ENCODE data around the gene ASB11.
A peak's percentile ranks its signal among the peaks of the same experiment; 100 is the strongest.
"Not testable (repeated sequence)": the region's sequence is repeated elsewhere in the genome, so short reads cannot be mapped to it uniquely, and the experiment has no call there.

Gene ASB11

DNA sequence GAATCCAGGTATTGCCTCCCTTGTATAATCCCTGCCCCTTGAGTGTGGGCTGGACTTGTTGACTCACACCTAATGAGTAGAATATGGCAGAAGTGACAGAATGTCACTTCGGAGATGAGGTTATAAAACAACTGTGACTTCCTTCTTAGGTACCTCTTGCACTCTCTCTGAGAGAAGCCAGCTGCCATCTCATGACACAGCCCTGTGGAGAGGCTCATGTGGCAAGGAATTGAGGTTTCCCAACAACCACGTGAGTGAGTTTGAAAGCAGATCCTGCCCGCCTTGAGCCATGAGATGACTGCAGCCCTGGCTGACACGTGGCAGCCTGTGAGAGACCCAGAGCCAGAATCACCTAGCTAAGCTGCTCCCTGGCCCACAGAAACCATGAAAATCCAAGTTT is 13.5 kb downstream of the ASB11 start:
- peak; percentile 11 to 24 for DNase-seq

DNA sequence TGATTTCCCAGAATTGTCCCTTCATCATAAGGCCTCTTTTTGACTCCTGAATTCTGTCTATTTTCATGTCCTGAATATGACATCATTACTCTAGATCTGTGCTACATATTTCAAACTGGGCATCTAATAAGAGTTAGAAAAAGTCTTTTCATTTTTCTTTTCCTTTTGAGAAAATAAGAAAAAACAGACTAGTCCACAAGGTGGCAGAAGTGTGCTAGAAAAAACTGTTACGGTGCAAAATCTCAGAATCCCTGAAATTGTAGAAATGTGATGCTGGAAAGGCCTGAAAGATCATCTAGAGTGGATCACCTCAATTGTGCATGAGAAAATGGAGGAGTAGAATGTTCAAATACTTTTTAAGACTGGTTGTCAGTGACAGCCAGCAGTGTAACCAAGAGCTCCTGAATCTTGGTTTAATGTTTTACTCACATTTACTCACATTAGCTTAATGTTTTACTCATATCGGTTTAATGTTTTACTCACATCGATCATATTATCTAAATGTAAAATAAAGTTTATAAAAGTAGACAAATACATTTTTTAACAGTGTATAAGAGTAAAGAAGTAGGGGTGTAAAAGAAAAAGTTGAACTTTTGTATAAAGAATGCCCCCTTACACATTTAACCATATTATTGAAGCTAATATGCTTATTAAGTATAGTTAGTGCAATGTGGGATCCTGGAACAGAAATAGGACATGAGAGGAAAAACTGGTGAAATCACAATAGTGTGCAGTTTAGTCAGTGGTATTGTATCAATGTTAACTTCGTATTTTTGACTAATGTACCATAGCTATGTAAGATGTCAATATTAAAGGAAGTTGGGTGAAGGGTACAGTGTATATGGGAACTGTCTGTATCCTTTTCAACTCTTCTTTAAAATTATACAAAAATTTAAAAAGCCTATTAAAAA is 15.2 kb downstream of the ASB11 start:
- no peak for DNase-seq

DNA sequence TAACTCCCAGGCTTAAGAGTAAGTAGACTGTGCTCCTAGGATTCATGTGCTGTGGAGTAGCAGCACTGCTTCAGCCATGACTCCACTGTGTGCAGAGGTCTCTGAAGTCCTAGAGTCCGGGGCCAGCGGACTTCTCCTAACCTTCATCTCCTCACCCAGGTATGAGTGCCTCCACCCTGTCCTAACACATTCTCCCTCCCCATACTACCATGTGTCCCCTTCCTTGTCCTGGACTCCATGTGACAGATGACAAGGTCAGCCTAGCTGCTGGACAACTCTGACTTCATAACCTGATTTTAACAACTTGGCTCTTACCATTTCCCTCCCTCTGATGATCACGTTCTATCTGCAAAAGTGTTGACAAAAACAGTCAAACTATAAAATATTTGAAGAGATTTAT is 16.7 kb downstream of the ASB11 start:
- no peak for DNase-seq

DNA sequence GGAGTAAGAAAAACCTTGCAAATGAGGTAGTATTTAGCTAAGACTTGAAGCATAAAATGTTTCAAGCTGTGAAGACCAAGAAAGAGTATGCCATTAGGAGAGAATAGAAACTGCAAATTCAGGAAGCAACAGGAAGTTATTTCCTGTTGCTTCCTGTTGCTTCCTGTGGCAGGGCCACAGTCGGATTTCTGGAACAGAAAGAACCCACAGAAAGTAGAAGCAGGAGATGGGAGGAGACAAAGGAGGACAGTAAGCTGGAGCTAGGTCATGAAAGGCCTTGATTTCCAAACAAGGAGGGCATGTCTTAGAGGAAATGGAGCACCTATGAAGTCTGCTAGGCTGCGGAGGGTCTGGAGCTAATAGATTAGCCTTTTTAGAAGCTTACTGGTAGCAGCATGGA is 17.2 kb downstream of the ASB11 start:
- no peak for DNase-seq

DNA sequence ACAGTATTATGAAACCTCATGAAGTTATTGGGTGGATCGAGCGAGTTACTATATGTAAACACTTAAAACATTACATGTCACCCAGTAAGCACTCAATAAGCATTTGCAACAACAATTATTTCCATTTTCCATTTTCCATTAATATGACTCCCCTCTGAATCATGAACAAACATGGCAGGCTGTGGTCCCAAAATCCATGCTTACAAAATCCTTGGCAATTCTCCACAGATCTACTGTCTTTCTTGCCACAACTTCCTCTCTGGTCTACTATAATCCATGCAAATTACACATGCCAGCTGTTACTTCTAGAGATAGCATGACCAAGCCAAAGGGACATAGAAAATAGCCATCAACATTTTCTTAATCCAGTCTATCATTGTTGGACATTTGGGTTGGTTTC is 22.0 kb downstream of the ASB11 start:
- no peak for DNase-seq

DNA sequence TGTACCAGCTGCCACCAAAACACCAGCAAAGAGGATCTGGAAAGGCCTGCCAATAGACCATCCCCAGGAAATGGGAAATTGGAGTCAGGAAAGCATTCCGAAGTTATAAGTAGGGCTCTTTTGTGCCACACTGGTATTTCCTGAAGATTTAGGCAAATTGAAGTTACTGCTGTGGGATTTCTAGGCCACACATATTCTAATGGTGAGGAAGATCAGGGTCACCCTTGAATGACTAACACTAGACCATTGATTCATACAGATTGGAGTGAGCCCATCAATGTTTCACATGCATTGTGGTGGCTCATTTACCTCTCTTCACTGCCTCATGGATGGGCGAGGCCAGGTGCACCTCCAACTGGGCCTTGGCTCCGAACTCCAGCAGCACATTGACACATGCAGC is 22.6 kb downstream of the ASB11 start:
- no peak for DNase-seq

DNA sequence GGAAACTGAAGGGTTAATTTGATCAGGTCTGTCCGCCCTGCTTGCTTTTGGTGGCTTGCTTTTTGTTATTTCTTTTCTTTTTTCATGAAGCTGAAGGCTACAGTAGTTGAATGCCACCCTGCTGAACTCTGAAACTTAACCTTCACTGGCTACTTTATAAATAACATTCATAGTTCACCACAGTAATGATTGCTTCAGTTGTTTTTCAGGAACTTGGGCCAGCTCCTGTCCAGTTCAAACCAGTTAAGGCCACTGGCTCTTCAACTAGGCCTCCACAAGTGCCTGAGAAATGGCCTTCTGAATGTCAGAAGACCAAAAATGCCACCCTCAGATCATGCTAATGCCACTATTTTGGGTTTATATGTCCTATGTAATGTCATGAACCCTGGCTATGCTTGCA is 37.8 kb downstream of the ASB11 start:
- no peak for DNase-seq

DNA sequence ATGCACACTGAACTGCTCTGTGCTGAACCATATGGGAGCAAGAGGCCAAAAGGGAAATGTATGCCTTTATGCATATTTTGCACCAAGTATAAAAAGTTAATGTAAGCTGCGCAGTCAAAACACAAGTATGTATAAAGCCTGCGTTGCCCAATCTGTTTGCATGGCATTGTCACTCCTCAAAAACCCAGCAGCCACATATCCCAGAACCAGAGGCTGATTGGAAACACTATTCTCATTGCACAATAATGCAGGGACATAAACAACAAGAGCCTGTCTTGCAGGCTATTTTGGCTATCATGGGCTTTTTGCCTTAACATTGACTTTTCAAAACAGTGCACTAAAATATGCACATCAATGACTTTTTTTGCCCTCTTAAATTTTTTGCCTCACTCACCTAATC is 40.5 kb downstream of the ASB11 start:
- no peak for DNase-seq

DNA sequence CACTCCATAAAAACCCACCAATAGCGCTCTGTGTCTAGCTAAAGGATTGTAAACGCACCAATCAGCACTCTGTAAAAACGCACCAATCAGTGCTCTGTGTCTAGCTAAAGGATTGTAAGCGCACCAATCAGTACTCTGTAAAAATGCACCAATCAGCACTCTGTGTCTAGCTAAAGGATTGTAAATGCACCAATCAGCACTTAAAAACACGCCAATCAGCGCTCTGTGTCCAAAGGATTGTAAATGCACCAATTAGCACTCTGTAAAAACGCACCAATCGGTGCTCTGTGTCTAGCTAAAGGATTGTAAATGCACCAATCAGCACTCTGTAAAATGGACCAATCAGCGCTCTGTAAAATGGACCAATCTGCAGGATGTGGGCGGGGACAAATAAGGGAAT is 42.2 kb downstream of the ASB11 start:
- DNase-seq, result not testable (repeated sequence)

DNA sequence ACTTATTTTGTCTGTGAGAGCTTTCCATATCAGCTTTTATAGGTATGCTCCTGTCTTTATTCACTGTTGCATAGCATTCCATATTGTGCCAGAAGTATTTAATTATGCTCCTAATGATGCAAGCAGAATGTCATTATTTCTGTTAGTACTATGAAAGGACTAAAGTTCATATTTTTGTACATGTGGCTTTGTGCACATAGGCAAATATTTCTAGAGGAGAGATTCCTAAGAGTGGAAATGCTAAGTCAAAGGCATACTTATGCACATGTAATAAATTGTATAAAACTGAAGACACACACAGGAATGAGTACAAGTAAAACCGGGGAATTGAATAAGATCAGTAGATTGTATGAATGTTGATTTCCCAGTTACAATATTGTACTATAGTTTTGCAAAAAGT is 43.7 kb downstream of the ASB11 start:
- DNase-seq, result no peak

DNA sequence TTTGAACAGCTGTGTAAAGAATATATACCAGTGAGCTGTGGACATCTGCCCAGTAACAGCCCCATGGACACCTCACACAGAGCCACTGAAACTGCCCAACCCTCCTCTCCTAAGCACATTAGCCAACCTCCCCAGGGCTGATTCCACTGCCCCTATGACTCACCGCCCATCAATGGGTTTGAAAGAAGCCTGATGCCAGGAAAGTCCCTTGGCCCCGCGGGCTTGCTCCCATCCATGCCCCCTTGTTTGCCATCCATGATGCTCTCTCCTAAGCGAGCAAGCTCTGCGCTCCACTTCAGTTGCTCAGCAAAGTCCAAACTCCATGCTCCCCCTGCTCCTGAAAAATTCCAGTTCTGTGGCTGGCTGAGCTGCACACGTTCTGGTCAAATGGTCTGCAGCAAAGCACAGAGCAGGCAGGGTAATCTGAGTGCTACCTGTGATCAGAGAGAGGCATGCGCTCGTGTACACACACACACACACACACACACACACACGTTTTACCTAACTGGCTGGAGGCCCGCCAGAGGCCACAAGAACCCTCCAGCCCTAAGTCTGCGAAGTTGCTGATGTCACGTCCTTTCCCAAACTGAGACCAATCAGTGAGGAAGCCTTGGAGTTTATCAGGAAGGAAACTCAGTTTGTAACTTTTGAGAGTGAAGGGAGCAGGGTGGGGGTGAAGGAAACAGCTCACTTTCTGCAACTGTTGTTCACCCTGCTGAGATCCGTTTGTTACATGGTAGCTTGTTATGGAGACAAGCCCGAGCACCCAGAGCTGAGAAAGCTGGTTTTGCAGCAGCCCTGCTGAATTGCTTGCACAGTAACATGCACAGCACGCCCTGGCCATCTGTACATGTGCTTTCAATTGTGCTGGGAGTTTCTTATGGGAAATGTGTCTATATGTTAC is 45.6 kb downstream of the ASB11 start, which contains the start of gene ASB9:
Gene ASB9 (minus strand): TSS at position 466 of the 904 bp plus-strand sequence. CDS start 209 bp downstream, at position 257.
- peak; percentile 3 to 14 for DNase-seq

DNA sequence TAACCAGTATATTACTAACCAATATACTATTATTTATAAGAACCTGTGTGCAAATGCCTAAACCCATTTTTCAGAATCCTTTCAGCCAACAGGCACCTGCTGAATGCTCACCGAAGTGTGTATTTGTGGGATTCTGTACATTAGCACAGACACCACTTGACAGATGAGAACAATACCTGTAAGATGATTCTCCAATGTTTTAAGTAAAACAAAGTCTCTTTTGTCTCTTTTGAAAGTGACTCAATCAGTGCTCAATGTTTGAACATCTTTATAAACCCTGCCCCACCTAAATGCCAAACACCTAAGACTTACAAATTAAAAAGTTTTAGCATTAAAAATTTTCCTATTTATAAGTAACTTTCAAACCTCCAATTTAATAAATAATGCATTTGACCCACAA is 46.3 kb downstream of the ASB11 start:
- DNase-seq, result no peak

DNA sequence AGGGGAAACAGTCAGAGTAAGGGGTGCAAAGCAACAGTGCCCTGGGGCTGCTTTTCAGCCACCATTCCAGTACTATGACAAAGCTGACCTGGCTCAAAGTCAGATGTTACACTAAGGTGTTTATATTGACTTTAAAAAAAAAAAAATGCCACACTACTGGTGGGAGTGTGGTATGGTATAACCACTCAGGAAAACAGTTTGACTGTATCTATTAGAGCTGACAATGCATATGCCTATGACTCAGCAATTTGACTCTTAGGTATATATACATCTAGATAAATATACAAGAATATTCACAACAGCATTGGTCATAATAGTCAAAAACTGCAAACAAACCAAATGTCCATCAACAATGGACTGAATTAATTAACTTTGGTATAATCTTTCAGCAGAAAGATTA is 60.6 kb downstream of the ASB11 start:
- no peak for DNase-seq

DNA sequence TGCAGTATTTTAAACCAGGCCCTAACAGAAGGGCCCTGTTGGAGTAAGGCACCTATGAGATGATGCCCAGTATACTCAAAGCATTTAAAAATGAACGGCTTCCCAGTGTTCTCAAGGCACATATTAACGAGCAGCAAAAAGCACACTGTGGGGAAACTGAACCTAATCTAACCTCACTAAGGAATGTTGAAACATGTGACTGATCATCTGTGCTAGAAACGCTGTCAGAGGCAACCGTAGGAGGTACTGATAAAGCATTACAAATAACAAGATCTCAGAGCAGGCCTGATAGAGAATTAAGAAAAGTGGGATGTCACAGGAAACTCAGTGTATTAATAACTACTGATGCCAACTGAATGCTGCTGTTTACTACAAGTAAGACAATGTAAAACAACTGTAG is 69.5 kb downstream of the ASB11 start:
- DNase-seq, result no peak

DNA sequence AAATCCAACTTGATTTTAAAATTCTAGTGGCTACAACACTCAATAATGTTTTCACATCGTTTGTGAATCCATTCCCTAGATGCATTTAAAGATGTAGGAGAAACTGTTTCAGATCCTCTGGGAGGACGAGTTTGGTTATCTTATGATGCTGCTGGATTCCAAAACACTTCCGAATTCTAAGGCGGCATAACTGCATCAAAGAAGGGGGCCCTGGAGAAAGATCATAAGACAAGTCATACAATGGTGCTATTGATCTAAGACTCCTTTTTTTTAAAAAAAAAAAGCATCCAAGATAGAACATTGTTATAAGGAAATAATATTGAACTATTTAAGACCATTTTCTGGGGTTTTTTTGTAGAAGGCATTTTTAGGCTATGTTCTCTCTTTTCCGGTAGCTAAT is 71.0 kb downstream of the ASB11 start:
- no peak for DNase-seq

DNA sequence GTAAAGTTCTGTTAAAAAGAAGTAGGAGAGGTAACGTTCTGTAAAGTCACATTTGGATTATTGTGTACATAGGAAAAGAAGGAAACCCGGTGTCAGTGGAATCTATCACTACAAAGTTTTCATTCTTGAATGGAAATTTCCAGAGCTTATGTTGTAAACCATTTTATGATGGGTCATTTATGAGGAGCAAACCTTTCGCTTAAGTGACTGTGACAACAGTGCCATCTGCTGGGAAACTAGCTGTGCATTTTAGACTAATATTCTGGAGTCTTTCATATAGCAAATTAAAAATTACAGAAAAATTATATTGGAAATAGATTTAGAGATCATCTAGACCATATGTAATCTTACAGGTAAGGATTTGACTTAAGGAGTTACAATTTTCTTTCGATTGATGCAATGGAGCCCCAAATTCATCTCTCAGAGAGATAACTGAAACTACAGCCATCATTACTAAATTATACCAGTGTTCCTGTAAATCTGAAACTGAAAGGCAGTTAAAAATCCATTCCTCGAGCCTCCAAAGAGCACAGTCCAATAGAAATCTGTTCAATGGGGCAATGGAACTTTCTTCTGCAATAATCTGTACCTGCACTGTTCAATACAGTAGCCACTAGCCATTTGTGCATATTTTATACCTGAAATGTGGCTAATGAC is 72.4 kb downstream of the ASB11 start:
- peak; percentile 18 to 48 for DNase-seq

DNA sequence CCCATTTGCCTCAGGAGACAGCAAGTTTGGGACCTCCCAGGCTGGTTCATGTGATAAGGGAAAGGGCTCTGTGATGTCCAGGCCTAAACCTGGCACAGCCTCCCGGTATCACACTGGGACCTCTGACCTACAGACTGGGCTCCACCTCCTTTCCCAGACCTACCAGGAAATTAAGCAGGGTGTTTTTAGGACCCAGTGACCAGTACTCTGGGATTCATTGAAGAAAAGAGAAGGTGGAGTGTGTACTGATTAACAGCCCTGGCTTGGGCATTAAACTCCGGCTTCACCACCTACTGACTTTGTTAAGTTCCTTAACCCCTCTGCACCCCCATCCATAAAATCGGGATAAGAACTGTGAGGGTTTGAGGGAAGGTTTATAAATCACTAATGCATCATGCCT is 74.1 kb downstream of the ASB11 start:
- DNase-seq, result no peak

DNA sequence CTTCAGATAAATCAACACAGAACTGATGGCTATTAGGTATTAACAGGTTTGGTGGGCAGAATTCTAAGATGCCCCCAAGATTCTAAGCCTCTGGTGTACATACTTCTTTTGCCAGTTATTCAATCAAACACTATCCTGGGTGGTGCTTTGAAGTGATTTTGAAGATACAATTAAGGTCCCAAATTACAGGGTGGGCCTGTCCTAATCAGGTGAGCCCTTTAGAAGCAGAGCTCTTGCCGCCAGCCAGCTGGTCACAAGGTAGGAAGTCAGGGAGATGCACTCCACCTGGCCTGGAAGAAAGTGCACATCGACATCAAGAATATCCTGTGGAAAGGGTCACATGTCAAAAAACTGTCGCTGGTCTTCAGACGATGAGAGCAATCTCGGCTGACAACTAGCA is 75.0 kb downstream of the ASB11 start:
- no peak for DNase-seq

DNA sequence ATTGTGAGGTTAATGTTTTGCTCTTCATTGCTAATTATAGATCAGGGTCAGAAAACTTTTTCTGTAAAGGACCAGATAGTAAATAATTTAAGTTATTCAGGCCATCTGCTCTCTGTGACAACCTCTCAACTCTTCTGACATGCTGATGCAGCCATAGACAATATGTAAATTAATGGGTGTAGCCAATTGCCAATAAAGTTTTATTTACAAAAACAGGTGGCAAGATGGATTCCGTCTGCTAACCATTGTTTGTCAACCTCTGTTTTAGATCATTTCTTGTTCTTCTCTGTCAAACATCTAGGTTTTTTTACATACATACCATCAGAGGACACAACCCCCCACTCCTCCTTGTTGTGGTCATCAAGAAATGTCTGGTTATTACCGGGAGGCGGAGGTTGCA is 79.3 kb downstream of the ASB11 start:
- DNase-seq, result no peak

DNA sequence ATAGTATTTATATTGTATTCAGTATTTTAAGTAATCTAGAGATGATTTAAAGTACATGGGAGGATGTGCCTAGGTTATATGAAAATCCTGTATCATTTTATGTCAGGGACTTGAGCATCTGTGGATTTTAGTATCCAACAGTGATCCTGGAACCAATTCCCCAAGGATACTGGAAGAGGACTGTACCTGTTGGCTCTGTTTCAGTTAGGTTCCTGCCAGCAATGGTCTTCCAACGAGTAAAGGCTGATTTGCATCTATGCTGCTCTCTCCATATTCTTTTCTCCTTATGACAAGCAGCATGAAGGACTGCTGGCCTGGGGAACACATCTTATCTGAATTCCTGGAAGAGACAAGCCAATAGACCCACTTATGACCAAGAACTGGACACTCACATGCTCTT is 80.4 kb downstream of the ASB11 start:
- no peak for DNase-seq

DNA sequence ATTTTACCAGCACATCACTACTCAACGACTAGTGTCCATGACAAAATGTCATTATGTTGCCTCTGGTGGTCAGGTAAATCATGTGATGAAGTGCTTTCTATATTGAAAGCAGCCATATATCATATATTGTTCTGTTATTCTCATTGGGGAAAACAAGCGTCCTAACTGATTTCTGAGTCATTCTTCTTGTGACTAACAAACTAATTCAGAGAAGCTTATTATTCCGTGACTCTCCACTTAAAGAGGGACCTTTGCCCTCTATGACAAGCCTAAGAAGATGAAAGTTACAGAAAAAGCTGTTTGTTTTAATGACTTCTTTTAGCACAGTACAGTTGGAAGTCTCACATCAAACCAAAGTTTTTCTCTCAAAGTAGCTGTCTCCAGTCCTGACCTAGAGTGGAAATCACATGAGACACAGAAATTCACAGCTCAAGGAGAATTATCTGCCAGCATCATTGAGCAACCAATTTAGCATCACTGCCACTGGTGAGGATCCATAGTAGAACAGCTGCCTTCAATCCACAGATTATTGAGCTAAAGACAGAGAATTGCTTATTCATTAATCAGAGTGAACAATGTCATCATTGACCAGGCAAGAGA is 81.9 kb downstream of the ASB11 start:
- DNase-seq, result no peak
